Small intestine (tissue), 7 donors: ENCODE data around the gene DDC. TPM values are rescaled to one million over a fixed set of nuclear protein-coding genes. Genes with fewer than 3 reads are reported as not detected.

Experiments
- DNase-seq, 2 donors: peaks; one replicate each; pipeline versions ENCODE4 v3.0.0 to v3.0.0-alpha.2; 2013
- FAIRE-seq: peaks from 2 replicates; lab custom pipeline; 2012; peaks lifted over from hg19 to GRCh38; lab: Jason Lieb, UNC
- H3K27ac ChIP-seq, 3 donors: one replicate each; pipeline ENCODE4 v1.5.1; 2013; ENCODE audit warnings: low read length in 2 of 3, mild to moderate bottlenecking in 2 of 3, control low read depth in 1 of 3, inconsistent platforms in 1 of 3, low read depth in 1 of 3, moderate library complexity in 1 of 3
- H3K27me3 ChIP-seq, 3 donors: one replicate each; pipeline ENCODE4 v1.6.1; 2013; ENCODE audit warnings: low read length in 3 of 3, inconsistent platforms in 1 of 3; ENCODE audit not compliant: control insufficient read depth in 3 of 3, insufficient read depth in 3 of 3
- H3K36me3 ChIP-seq, 3 donors: one replicate each; pipeline ENCODE4 v1.6.1; 2013; ENCODE audit warnings: low read length in 3 of 3, inconsistent platforms in 1 of 3, low read depth in 1 of 3, mild to moderate bottlenecking in 1 of 3, moderate library complexity in 1 of 3; ENCODE audit not compliant: control insufficient read depth in 3 of 3, insufficient read depth in 2 of 3
- H3K4me1 ChIP-seq, 3 donors: one replicate each; pipeline ENCODE4 v1.6.1; 2013; ENCODE audit warnings: low read length in 2 of 3, inconsistent platforms in 1 of 3, low read depth in 1 of 3, mild to moderate bottlenecking in 1 of 3, moderate library complexity in 1 of 3; ENCODE audit not compliant: control insufficient read depth in 3 of 3, insufficient read depth in 2 of 3
- H3K4me3 ChIP-seq, 3 donors: one replicate each; pipeline ENCODE4 v1.5.1; 2013; ENCODE audit warnings: low read length in 3 of 3, control low read depth in 1 of 3, inconsistent platforms in 1 of 3, low read depth in 1 of 3, mild to moderate bottlenecking in 1 of 3, moderate library complexity in 1 of 3
- H3K9me3 ChIP-seq, 2 donors: one replicate each; pipeline ENCODE4 v1.6.1; 2013; ENCODE audit warnings: low read depth in 1 of 2, low read length in 1 of 2; ENCODE audit not compliant: control insufficient read depth in 2 of 2, insufficient read depth in 1 of 2
- WGBS, 3 donors: extraction: QIAGEN DNeasy Blood & Tissue Kit; methylation state at CpG; one replicate each; pipeline ENCODE4 v1.1.7; 2013; 5-methylcytosine and 5-hydroxymethylcytosine counted together
- polyA plus RNA-seq, 4 donors: library from polyadenylated mRNA; stranded (reverse) in 3 of 4; unstranded in 1 of 4; fragments of 200-250 nt in 3 of 4; fragments of 120-200 nt in 1 of 4; gene quantifications; one replicate each; pipeline versions ENCODE4 v1.2.1 to v1.2.3, GENCODE V29; 2013
- donor health status: healthy with polysubstance abuse.
- donor health status: control.
- donor health status: control.
- donor health status: Bipolar disorder and iron deficiency.
- donor health status: healthy.

DDC gene
- polyA plus RNA-seq, 4 donors, result 127 to 689 (median 344) TPM

- 82 to 95% (median 88%) methylated on average over 1 of the region's 1 CpG for WGBS, 3 donors
- no peak for FAIRE-seq
- no peak overlapping the region for H3K4me3 ChIP-seq
Measured at GRCh38 chr7:50491943-50492342, 73.3 kb downstream of the DDC start.

GRCh38 chr7:50491209-50491608, 74.0 kb downstream of the DDC start:
- FAIRE-seq (no peak), DNase-seq (no peak)
- Histone ChIP-seq H3K4me1 (peaks cover 0 to 14% (median 0%) of the 10 kb centered on the region in 3 donors), H3K36me3 (peaks cover 0 to 28% (median 8%) of the 10 kb centered on the region in 3 donors), H3K9me3 (peaks cover 0 to 5% of the 10 kb centered on the region in 2 donors), H3K4me3 (no peak overlapping the region), H3K27me3 (no peaks in the 10 kb centered on the region), H3K27ac (no peak overlapping the region)
- WGBS, 3 donors, result 67 to 78% (median 71%) methylated on average over 5 of the region's 5 CpGs

More at GRCh38 chr7:50491943-50492342, 73.3 kb downstream of the DDC start:
- Histone ChIP-seq H3K27ac (no peak overlapping the region), H3K4me1 (peaks cover 3 to 19% (median 3%) of the 10 kb centered on the region in 3 donors), H3K27me3 (no peaks in the 10 kb centered on the region), H3K9me3 (peaks cover 0 to 5% of the 10 kb centered on the region in 2 donors), H3K36me3 (peaks cover 0 to 30% (median 8%) of the 10 kb centered on the region in 3 donors)
- DNase-seq, result no peak

- peaks cover 0 to 17% (median 6%) of the 10 kb centered on the region in 3 donors for H3K36me3 ChIP-seq
- FAIRE-seq (peak; percentile 97), DNase-seq (no peak)
- H3K9me3 ChIP-seq, result peaks cover 0 to 5% of the 10 kb centered on the region in 2 donors
- H3K4me3 ChIP-seq, result no peak overlapping the region
- H3K27ac ChIP-seq, result no peak overlapping the region
- no peaks in the 10 kb centered on the region for H3K27me3 ChIP-seq
- peaks cover 0 to 3% (median 0%) of the 10 kb centered on the region in 3 donors for H3K4me1 ChIP-seq
Measured at GRCh38 chr7:50488379-50488778, 76.8 kb downstream of the DDC start.

GRCh38 chr7:50486512-50486911, 78.7 kb downstream of the DDC start:
- Histone ChIP-seq H3K4me3 (no peak overlapping the region), H3K27ac (no peak overlapping the region), H3K36me3 (peaks cover 0 to 8% (median 0%) of the 10 kb centered on the region in 3 donors), H3K27me3 (no peaks in the 10 kb centered on the region), H3K4me1 (peaks cover 0 to 3% (median 0%) of the 10 kb centered on the region in 3 donors), H3K9me3 (peaks cover 0 to 5% of the 10 kb centered on the region in 2 donors)
- 93 to 97% (median 95%) methylated on average over 1 of the region's 1 CpG for WGBS, 3 donors
- no peak for FAIRE-seq
- DNase-seq, result no peak

GRCh38 chr7:50481867-50482266, 83.3 kb downstream of the DDC start:
- WGBS, 3 donors, result 83 to 91% (median 90%) methylated on average over 8 of the region's 8 CpGs
- H3K27ac ChIP-seq, result no peak overlapping the region
- H3K4me3 ChIP-seq, result no peak overlapping the region
- no peaks in the 10 kb centered on the region for H3K27me3 ChIP-seq
- peaks cover 0 to 3% (median 0%) of the 10 kb centered on the region in 3 donors for H3K4me1 ChIP-seq
- no peak for DNase-seq
- H3K9me3 ChIP-seq, result no peaks in the 10 kb centered on the region
- no peak for FAIRE-seq
- H3K36me3 ChIP-seq, result peaks cover 0 to 34% (median 0%) of the 10 kb centered on the region in 3 donors

- H3K27me3 ChIP-seq, result no peaks in the 10 kb centered on the region
- peaks cover 0 to 40% (median 0%) of the 10 kb centered on the region in 3 donors for H3K36me3 ChIP-seq
- FAIRE-seq (no peak), DNase-seq (no peak)
- H3K9me3 ChIP-seq, result no peaks in the 10 kb centered on the region
- peaks cover 0 to 3% (median 0%) of the 10 kb centered on the region in 3 donors for H3K4me1 ChIP-seq
- 40 to 74% (median 48%) methylated on average over 4 of the region's 4 CpGs for WGBS, 3 donors
- no peak overlapping the region for H3K27ac ChIP-seq
- no peak overlapping the region for H3K4me3 ChIP-seq
Measured at GRCh38 chr7:50480797-50481196, 84.4 kb downstream of the DDC start.

GRCh38 chr7:50479743-50480517, 85.3 kb downstream of the DDC start:
- Histone ChIP-seq H3K9me3 (no peaks in the 10 kb centered on the region), H3K27me3 (no peaks in the 10 kb centered on the region), H3K27ac (no peak overlapping the region), H3K36me3 (peaks cover 0 to 46% (median 0%) of the 10 kb centered on the region in 3 donors), H3K4me3 (no peak overlapping the region), H3K4me1 (peaks cover 0 to 6% (median 0%) of the 10 kb centered on the region in 3 donors)
- DNase-seq, result no peak
- FAIRE-seq, result no peak
- WGBS, 3 donors, result 84 to 87% (median 85%) methylated on average over 7 of the region's 7 CpGs

- DNase-seq (peak; percentile 11 to 58), FAIRE-seq (no peak)
- WGBS, 3 donors, result 57 to 75% (median 59%) methylated on average over 6 of the region's 6 CpGs
- H3K9me3 ChIP-seq, result no peaks in the 10 kb centered on the region
- H3K27me3 ChIP-seq, result no peaks in the 10 kb centered on the region
- H3K4me1 ChIP-seq, result peaks cover 0 to 13% (median 0%) of the 10 kb centered on the region in 3 donors
- H3K36me3 ChIP-seq, result peaks cover 0 to 67% (median 0%) of the 10 kb centered on the region in 3 donors
- no peak overlapping the region for H3K4me3 ChIP-seq
- no peak overlapping the region for H3K27ac ChIP-seq
Measured at GRCh38 chr7:50477640-50478039, 87.6 kb downstream of the DDC start.
